Fibroblast of villous mesenchyme (primary cell): Measurements from ENCODE around the gene ATG10. TPM values are rescaled to one million over a fixed set of nuclear protein-coding genes. Genes with fewer than 3 reads are reported as not detected.

Experiments used
- DNase-seq: peaks from one replicate; pipeline ENCODE4 v3.0.0-alpha.2; 2010; ENCODE audit warnings: low read depth
- H3K4me3 ChIP-seq: 2 replicates; pipeline ENCODE4 v1.5.1; 2011; ENCODE audit warnings: low read depth, mild to moderate bottlenecking, low read length
- CTCF ChIP-seq: IDR thresholded peaks from 2 replicates; pipeline ENCODE4 v1.5.1; 2012; ENCODE audit warnings: low read depth, mild to moderate bottlenecking, low read length; ENCODE audit not compliant: insufficient read depth
- small RNA-seq: library from RNA; depleted of rRNA; stranded (forward); fragments of <200 nt; gene quantifications from one replicate; pipeline ENCODE3, GENCODE V24; 2012
- total RNA-seq: library from RNA; depleted of rRNA; stranded (reverse); fragments of >200 nt; gene quantifications from 2 replicates; pipeline ENCODE4 v1.2.3, GENCODE V29; 2012

Gene ATG10
- total RNA-seq, 1 donor, result 9.1 TPM

- no peak for DNase-seq
- no peak overlapping the region for H3K4me3 ChIP-seq
- TF ChIP-seq CTCF, result no peak
Observed at GRCh38 chr5:82297711-82298110, 325.9 kb downstream of the ATG10 start.

GRCh38 chr5:82298668-82299067 is 326.8 kb downstream of the ATG10 start:
- H3K4me3 ChIP-seq, result no peak overlapping the region
- TF ChIP-seq CTCF, result no peak
- DNase-seq, result no peak

GRCh38 chr5:82301190-82301589 is 329.4 kb downstream of the ATG10 start:
- H3K4me3 ChIP-seq, result no peak overlapping the region
- no peak for DNase-seq
- TF ChIP-seq CTCF, result no peak

Small RNAs within 50 kb of the gene (small RNA-seq; reads per million reads assigned to genes)
- gene AC010598.1 (not detected), gene RN7SL378P (not detected)

Other genes starting within 250 kb of the ATG10 start
- 15.5 and 18.7 TPM in 2 replicates for gene SSBP2, start 220.9 kb upstream of the ATG10 start, total RNA-seq